SH-SY5Y (cell line): ENCODE data around the gene KCNJ1.

Experiments
- GATA2 ChIP-seq: IDR thresholded peaks from 2 replicates; pipeline ENCODE4 v1.6.1; 2011; ENCODE audit warnings: mild to moderate bottlenecking, low read depth, low read length
- GATA3 ChIP-seq: IDR thresholded peaks from 2 replicates; pipeline ENCODE4 v1.6.1; 2011; ENCODE audit warnings: low read depth, mild to moderate bottlenecking, low read length, moderate library complexity

- TF ChIP-seq GATA2 (no peak), GATA3 (no peak)
These were observed 7.3 kb downstream of the KCNJ1 start for GRCh38 chr11:128859563-128860441.
